ENCODE data around the gene RPS2.

RPS2 gene

GRCh38 chr16:1997494-1998359 lies 33.1 kb upstream of the RPS2 start:
- DNase-seq (ENCODE audit: low spot score), result no peak
- no peak for TF ChIP-seq CTCF (IDR thresholded peaks at IDR 0.05; ENCODE audit: extremely low read depth, missing control alignments)

GRCh38 chr16:1993731-1994131 lies 29.1 kb upstream of the RPS2 start:
- DNase-seq (ENCODE audit: low spot score), result no peak
- no peak for TF ChIP-seq CTCF (IDR thresholded peaks at IDR 0.05; ENCODE audit: extremely low read depth, missing control alignments)

- TF ChIP-seq CTCF (IDR thresholded peaks at IDR 0.05; ENCODE audit: extremely low read depth, missing control alignments), result no peak
- DNase-seq (ENCODE audit: low spot score), result no peak
These were observed 28.2 kb upstream of the RPS2 start for GRCh38 chr16:1992704-1993317.

- peak; percentile 100 for DNase-seq (ENCODE audit: low spot score)
- TF ChIP-seq CTCF (IDR thresholded peaks at IDR 0.05; ENCODE audit: extremely low read depth, missing control alignments), result no peak
These were observed 27.5 kb upstream of the RPS2 start for GRCh38 chr16:1991948-1992703.

GRCh38 chr16:1991588-1991947 lies 26.9 kb upstream of the RPS2 start:
- no peak for TF ChIP-seq CTCF (IDR thresholded peaks at IDR 0.05; ENCODE audit: extremely low read depth, missing control alignments)
- DNase-seq (ENCODE audit: low spot score), result no peak

GRCh38 chr16:1991135-1991551 lies 26.5 kb upstream of the RPS2 start:
- TF ChIP-seq CTCF (IDR thresholded peaks at IDR 0.05; ENCODE audit: extremely low read depth, missing control alignments), result no peak
- DNase-seq (ENCODE audit: low spot score), result peak; percentile 74

All from GM20000 (cell line).